HL-60/S4 treated with phorbol 12-myristate 13-acetate at 8.2 ng/mL for 4 days and 3 days (cell line): ENCODE data around the gene KRTAP10-3.

ENCODE experiments used
- in situ Hi-C: fragments of 300-500 bp; cut with MboI; formaldehyde crosslinking; loops from 2 replicates; pipeline ENCODE4 v1.15.0; 2022; ENCODE audit warnings: low sequenced_read_pairs

KRTAP10-3 gene

GRCh38 chr21:44508711-44509445, 49.7 kb downstream of the KRTAP10-3 start:
- in situ Hi-C loops = loop anchor here (25.0 kb wide), 1 partner anchor 278 kb away; no protein-coding TSS in a partner anchor

- in situ Hi-C loops = loop anchor here (25.0 kb wide), 1 partner anchor 279 kb away; no protein-coding TSS in a partner anchor
Observed at GRCh38 chr21:44508426-44508710, 50.2 kb downstream of the KRTAP10-3 start.
